Vagina (tissue), 2 donors: ENCODE data around the gene CBLL1.

Source experiments
- CTCF ChIP-seq, 3 experiments: fragments of 450-650 bp in 2 of 3; fragments of 200-600 bp in 1 of 3; sonication (generic) in 1 of 3; IDR thresholded peaks; one replicate each; pipeline ENCODE4 v1.5.1; 2017 to 2019; ENCODE audit warnings: antibody characterized with exemption in 3 of 3, mild to moderate bottlenecking in 2 of 3, moderate library complexity in 2 of 3
- POLR2A ChIP-seq, 2 donors: fragments of 450-650 bp; IDR thresholded peaks; one replicate each; pipeline ENCODE4 v1.6.1; 2017; ENCODE audit warnings: antibody characterized with exemption in 2 of 2, mild to moderate bottlenecking in 2 of 2, moderate library complexity in 2 of 2
- POLR2AphosphoS5 ChIP-seq, 2 donors: sonication (generic); formaldehyde crosslinking; IDR thresholded peaks; one replicate each; pipeline ENCODE4 v1.9.0; 2017; ENCODE audit warnings: antibody characterized with exemption in 2 of 2, mild to moderate bottlenecking in 2 of 2, low read depth in 1 of 2; ENCODE audit not compliant: insufficient read depth in 1 of 2

GRCh38 chr7:107701191-107701590 is 42.8 kb upstream of the CBLL1 start:
- no peak for TF ChIP-seq CTCF (IDR thresholded peaks at IDR 0.05)
- TF ChIP-seq POLR2A (IDR thresholded peaks at IDR 0.05), result no peak
- TF ChIP-seq POLR2AphosphoS5 (IDR thresholded peaks at IDR 0.05; ENCODE audit: insufficient read depth in 1 of 2, low read depth in 1 of 2), result no peak
